HG03378 (cell line): ENCODE measurements around the gene MIA3.

ENCODE experiments used
- ATAC-seq: cut with Tn5 transposase; IDR thresholded peaks from one replicate; pipeline ENCODE4 v1.9.1; 2021; ENCODE audit warnings: mild to moderate bottlenecking, moderate library complexity; ENCODE audit not compliant: unreplicated experiment

The MIA3 gene

DNA sequence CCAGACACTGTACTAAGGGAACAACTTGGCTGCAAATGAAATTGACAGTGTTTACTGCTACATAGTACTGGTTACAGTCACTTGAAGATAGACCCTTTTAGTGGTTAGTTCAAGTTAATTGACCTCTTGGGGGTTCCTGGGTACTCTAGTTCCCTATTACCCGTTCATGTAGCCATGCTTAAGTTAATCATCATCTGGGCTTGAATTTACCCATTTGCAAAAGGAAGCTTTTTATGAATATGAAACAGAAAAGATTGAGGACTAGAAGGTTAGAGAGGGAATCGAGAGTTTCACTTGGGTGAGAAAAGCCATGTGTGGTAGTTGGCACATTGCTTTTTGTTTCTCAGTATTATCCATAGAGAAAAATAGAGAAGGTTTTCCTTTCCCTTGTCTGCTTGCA lies 2.7 kb downstream of the MIA3 start:
- no peak for ATAC-seq

DNA sequence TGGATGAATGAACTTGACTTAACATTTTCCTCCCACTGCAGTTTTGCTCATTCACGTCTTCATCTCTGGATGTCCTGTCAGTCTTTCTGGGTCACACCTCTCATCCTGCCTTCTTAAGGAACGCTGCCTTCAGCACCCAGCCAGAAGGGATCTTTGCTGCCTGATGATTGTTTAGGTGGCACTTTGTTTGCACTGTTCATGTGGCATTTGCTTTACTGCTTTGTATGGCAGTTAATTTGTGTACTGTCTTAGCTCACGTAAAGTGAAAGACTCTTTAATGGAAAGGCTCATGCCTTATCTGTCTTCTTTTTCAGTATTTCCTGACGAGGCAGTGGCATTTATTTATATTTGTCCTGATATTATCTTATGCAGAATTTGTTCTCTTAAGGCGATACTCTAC lies 4.9 kb downstream of the MIA3 start:
- no peak for ATAC-seq

DNA sequence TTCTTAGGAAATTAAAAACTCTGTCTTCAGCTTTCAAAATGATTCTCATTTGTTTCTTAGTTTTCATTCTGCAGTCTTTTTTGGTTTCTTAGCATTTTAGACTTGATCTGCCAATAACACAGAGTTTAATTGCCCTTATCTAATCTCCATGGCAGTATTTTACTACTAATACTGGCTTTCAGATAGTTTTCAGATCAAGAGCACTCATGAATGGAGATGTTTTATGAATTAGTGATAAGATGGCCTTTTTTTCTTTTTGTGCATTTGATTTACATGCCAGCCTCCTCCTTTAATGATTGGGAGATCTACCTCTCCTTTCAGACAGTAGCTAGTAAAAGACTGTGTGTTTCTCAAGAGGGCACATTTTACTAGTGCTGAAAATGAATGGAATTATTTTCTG lies 5.6 kb downstream of the MIA3 start:
- no peak for ATAC-seq

DNA sequence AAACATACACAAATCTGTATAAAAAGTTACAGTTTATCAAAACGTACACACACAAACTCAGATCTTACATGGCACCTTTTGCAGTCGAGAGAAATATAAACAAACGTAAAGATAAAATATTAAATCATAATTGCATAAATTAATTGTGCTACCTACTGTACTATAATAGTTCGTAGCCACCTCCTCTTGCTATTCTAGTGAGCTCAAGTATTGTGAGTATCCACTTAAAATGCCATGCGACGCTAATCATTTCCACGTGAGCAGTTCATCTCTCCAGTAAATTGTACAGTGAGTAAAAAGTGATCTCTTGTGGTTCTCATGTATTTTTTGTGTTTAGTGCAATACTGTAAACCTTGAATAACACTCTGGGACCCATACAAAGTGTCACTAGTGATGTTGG lies 6.3 kb downstream of the MIA3 start:
- ATAC-seq, result no peak

DNA sequence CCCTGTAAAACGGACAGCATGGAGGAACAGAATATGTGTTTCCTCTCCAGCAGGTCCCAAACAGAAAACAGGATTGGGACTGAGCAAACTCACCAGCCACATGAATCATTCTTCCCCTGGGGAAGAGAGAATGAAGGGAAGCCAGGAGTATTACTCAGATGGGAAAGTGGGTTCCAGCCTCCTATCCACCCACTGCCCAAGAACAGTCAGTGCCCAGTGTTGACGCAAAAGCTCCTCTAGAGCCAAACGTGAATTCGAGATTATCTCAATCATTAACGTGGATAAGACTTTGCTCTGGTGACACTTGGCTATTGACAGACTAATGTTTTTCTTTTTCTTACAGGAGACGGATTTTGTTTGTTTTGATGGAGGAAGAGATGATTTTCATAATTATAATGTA lies 9.3 kb downstream of the MIA3 start:
- ATAC-seq, result no peak

DNA sequence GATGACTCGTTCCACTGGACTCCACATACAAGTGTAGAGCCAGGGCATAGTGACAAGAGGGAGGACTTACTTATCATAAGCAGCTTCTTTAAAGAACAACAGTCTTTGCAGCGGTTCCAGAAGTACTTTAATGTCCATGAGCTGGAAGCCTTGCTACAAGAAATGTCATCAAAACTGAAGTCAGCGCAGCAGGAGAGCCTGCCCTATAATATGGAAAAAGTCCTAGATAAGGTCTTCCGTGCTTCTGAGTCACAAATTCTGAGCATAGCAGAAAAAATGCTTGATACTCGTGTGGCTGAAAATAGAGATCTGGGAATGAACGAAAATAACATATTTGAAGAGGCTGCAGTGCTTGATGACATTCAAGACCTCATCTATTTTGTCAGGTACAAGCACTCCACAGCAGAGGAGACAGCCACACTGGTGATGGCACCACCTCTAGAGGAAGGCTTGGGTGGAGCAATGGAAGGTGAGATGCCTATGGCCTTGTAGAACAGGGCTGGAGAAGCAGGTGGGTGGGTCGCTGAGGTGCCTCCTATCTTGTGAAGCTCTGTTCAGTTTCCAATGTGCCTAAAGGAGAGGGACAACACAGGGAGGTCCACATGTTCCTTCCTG lies 12.1 kb downstream of the MIA3 start:
- ATAC-seq, result no peak

DNA sequence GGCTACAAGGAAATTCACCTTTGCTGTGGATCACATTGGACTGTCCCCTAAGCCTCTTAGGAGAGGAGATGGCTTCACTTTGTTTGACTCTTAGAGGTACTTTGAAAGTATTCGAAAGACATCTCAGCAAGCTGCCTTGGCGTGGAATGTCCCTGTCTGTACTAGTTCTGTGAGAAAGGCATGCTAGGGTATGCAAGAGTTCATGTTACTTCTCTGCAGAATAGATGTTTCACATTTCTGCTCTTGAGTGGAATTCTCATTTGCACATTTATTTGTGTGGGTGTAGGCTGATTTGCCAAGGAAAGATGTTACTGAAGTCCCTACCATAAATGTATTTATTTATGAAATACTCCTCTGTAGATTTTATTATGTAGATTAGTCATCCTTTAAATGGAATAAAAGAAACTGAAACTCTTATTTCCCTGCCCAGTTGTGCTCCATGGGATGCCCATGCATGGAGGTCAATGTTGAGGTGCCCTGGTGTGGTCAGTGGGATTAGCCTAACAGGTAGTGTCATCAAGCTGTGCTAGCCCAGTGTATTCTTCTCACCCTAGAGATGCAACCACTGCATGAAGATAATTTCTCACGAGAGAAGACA lies 13.8 kb downstream of the MIA3 start:
- no peak for ATAC-seq

DNA sequence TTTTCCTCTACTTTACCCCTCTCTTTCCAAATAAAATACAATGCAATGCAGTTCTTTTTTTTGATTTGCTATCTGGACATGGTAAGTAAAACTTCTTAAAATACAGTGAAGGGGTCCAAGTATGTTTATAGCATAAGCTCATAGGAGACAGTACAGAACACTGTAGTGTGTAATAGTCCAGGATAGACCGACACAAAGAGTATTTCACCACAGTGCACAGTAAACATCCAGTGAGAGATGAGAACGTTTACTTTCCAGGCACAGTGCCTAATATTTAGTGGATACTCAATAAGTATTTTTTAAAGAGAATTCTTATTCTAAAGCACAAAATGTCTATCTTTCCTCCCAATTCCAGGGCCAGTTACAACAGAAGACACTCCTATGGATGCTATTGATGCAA lies 14.9 kb downstream of the MIA3 start:
- ATAC-seq, result no peak

DNA sequence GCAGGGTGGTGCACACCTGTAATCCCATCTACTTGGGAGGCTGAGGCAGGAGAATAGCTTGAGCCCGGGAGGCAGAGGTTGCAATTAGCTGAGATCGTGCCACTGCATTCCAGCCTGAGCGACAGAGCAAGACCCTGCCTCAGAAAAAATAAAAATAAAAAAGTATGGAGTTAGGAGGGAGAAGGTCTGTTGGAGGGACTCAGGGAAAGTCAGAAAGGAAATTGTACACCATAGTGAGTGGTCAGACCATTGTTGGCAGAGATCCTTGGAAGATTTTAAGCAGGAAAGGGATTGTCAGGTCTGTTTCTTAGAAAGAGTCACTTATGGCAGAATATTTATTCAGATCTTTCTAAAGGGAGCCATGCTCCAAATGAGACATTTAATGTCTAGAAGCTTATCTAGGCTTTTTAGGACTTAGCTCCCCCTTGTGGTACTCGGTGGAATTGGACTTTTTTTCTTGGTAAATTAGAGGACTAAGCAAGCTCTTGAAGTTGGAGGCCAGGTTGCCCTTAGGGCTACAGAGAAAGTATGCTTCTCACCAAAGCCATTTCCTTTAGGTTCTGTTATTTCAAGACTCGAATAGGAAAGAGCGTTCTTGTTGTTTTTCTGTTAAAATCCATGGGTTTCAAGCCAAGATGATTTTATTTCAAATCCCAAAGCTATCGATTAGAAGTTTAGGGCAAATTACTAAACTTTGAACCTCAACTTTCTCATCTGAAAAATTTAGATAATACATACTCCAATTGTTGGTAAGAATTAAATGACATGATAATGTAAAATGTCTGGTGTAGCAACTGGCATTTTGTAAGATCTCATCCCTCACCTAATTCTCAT lies 16.5 kb downstream of the MIA3 start:
- ATAC-seq, result no peak

DNA sequence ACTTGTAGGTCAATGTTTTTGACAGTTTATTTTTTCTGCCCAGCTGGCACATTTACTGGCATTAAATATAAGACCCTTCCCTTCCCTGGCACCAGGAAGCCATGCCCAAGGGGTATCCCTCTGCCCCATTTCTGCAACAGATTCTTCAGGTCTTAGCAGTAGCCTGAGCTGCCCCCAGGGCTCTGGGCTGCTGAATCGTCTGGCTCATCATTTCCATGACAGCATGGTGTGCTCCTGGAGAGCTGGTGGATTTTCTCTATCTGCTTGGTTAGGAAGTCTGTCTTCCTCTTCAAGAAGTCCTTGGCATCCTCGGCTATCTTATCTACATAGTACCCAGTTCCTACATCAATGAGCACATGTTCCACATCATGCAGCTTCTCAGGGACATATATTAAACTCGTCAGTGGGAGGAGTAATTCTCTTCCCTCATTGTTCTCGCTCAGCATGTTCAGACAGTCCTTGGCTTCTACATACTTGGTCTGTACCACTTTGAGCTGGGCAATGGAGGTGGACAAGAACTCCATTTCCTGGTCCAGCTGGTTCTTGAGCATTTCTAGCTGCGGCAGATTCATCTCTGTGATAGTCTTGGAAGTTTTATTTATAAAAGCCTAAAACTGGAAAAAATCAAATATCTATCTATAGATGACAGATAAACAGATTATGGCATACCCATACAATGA lies 23.5 kb downstream of the MIA3 start:
- no peak for ATAC-seq

DNA sequence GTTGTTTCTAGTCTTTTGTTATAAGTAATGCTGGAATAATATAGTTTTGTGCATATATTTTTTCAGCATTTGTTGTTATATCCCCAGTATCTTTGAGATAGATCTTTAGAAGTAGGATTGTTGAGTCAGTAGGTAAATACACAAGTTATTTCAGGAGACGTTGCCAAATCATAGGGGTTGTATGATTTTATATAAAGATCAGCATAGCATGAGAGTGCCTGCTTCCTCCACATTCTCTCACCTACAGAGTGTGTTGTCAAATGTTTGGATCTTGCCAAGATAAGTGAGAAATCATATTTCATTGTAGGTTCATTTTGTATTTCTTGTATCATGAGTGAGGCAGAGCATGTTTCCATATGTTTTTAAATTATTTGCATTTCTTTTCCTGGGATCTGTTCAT lies 24.6 kb downstream of the MIA3 start:
- ATAC-seq, result no peak

DNA sequence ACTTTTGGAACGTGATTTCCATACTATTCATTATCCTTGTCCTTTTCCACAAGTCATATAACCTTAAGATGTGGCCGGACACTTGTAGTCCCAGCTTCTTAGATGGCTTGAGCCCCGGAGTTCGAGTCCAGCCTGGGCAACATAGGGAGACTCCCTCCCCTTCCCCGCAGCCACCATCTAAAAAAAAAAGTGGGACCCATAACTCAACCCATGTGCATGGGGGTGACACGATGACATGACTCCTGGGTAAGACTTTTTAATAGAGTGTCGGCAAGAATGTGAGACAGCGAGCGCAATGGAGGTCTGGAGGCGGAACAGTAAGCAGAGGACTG lies 25.7 kb downstream of the MIA3 start:
- ATAC-seq, result no peak

DNA sequence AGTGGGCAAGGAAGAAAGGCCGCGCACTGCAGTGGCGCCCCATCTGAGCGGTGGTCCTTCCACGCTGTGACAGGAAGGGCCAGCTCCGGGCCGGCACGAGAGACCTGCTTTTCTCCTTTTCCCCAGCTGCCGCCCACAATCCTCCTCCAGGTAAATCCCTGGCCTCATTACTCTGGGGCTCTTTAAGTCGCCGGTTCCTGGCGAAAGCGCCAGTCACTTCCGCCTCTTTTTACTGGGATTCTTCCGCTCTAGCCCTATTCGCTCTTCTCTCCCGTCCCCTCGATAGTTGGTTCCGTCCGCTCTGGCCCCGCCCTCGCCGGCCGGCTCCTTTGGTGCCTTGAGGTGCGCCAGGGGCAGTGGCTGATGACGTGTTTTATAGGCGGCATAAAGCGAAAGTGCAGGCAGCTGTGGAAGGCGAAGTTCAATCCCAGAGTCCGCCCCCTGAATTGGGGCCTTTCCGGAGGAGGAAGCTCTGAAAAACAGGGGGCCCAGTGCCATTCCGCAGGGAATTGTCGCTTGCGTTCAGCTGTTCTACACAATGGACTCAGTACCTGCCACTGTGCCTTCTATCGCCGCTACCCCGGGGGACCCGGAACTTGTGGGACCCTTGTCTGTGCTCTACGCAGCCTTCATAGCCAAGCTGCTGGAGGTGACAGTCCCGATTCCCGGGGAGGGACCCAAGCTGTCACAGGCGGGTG lies 26.2 kb downstream of the MIA3 start:
- peak; percentile 96 for ATAC-seq

DNA sequence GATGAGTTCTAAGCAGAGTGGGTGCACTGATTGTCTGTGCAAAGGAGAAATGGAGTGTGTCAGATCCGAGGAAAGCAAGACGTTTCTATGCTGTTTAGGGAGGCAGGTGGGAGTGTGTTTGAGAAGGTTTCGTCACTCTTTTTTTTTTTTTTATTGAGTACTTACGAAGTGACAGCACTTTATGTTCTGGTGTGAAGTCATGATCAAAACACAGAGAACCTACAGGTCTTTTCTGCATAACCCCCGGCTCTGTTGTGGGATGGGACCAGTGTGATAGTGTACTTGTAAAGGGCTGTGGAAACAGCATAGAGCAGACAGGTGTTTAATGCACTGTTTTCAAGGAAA lies 26.7 kb downstream of the MIA3 start:
- ATAC-seq, result no peak

DNA sequence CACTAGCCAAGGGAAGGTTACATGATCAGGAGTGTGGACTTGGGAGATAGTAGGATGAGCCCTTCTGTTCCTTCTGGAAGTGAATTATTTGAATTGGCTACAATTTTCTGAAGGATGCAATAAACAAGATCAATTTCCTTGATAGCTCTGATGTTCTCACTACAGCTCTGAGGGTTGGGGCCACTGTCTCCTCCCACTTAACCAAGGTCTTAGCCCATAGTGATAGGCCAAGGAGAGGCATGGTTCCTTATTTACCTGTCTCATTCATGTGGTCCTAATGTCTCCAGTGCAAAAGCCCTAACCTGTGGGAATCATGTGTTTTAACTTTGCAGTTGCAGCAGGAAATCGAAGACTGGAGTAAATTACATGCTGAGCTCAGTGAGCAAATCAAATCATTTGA lies 34.8 kb downstream of the MIA3 start:
- ATAC-seq, result no peak

DNA sequence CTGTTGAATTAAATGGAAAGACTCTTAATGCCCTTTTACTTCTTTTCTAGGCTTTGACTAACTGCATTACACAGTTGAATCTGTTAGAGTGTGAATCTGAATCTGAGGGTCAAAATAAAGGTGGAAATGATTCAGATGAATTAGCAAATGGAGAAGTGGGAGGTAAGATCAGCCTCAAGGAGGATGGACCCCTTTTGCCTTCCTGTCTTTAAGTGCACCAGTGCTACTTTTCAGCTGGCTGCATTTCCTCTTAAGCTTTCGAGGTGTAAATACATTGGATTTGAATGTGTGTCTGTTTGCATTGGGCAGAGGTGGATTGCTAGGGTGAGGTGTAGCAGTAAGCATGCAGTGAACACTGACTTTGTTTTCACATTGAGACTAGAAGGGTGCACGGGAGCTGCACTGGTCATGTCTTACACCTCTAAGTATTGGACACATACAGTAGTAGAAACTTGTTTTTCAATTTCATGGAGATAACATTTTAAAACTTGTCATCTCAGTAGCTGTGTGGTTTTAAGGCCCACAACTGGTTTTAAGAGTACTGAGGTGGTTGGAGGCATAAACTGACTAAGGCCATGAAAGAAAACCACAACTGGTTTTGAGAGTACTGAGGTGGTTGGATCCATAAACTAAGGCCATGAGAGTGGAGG lies 35.4 kb downstream of the MIA3 start:
- peak; percentile 52 for ATAC-seq

DNA sequence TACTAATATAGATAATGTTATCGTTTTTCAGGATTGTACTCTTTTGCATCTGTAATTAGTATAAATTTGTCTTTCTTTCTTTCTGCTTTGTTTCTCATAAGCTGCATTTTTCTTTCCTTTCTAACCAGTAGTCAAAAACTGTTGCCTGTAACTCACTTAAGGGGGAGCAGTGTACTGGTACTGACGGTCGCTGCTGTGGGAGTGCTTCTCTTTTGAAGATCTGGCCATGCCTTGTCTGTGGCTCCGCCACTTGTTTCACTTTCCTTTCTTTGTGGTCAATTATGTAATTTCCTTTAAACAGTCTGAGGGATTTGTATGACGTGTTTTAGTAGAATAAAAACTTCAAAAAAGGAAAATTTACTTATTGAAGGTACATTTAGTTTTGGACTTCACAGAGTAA lies 37.0 kb downstream of the MIA3 start:
- peak; percentile 97 for ATAC-seq

DNA sequence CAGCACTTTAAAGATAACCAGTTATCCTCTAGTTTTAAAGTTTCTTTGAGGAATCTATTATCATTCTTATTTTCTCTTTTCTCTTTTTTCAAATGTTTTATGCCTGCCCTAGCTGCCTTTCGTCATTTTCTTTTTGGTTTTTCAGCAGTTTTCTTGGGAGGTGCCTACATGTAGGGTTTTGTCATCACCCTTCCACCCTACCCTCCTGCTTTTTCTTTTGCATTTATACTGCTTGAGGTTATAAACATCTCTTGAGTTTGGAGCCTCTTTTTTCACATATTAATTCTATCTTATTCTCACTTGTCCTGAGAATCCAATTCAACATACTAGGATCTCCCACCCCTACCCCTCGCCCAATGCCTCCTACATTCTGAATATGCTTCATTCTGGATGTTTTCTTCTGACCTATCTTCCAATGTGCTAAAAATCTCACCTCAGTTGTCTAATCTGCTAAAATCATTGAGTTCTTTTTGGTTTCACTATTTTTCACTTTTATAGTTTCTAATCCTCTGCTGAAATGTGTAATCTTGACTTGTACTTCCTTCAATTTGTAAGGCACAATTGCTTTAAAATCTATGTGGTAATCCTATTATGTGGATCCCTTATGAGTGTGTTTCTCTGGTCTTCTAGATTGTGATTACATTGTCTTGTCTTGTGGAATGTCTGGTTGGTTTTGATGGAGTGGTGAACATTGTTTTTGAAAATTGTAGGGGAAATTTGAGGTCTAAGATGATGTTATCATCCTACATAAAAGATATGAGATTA lies 38.7 kb downstream of the MIA3 start:
- ATAC-seq, result no peak

DNA sequence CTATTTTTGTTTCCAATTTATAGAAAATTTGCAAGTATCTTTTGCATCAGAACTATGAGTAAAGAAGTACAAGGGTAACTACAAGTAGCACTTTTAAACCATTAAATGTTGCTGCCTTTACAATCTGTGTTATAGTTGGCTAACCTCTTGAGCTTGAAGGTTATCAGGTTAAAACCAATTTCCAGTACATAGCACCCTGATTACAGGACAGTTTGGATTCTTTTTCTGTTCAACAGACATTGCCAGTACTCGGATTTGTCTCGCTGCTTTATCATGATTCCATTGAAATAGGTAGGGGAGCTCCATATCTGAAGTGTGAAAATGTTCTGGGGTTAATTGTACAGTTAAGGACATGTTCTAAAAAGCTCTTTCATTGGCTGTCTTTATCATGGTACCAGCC lies 40.0 kb downstream of the MIA3 start:
- ATAC-seq, result no peak

DNA sequence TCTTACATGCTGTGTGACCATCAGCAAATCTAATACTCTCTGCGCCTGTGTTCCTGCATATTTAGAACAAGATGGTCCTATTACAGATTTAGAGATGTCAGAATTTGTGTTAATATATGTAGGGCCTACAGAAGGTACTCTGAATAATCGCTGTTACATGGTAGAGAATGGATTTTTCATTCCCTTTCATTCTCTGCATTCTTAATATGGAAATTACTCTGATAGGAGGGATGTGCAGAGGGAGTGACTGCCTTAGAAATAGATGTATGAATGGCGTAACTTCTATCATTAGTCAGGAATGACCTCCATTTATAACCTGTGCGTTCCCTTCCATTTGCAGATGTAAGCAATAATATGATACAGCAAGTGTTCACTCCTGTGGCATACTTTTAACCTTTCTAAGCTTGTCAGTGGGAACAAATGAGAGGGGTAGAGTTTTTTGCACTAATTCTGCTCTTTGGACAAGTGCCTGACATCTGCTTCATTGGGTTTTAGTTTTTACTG lies 45.6 kb downstream of the MIA3 start:
- no peak for ATAC-seq
